ENCODE results near the gene PCDHGC5.

DNA sequence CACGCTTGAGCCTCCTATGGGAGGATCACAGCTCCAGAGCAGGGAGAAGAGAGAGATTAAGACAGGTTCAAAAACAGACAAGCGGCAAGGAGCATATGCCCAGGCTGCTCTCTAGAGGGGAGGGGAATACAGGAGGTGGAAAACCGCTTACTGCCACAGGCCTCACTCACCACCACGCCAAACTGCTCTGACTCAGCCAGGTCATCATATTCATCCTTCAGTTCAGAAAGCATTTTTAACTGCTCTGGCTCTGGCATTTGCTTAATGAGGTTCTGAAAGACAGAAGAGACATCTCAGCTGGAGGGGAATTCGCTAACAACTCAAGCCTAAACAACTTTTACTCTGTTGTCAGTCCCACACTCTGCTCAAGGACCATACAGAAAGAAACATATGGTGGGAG is 40.1 kb downstream of the PCDHGC5 start:
- TF ChIP-seq, protein P1, sequence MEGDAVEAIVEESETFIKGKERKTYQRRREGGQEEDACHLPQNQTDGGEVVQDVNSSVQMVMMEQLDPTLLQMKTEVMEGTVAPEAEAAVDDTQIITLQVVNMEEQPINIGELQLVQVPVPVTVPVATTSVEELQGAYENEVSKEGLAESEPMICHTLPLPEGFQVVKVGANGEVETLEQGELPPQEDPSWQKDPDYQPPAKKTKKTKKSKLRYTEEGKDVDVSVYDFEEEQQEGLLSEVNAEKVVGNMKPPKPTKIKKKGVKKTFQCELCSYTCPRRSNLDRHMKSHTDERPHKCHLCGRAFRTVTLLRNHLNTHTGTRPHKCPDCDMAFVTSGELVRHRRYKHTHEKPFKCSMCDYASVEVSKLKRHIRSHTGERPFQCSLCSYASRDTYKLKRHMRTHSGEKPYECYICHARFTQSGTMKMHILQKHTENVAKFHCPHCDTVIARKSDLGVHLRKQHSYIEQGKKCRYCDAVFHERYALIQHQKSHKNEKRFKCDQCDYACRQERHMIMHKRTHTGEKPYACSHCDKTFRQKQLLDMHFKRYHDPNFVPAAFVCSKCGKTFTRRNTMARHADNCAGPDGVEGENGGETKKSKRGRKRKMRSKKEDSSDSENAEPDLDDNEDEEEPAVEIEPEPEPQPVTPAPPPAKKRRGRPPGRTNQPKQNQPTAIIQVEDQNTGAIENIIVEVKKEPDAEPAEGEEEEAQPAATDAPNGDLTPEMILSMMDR (conservative IDR thresholded peaks at IDR 0.05 in 1 of 2, IDR thresholded peaks at IDR 0.05 in 1 of 2; ENCODE audit: low read depth in 1 of 2, low read length in 2 of 2), result peak in 1 of 2 donors; percentile 3
- no peak for TF ChIP-seq EZH2 (IDR thresholded peaks at IDR 0.05; ENCODE audit: low read length, missing control alignments)

Data from fibroblast of lung (primary cell).